Left ventricle myocardium inferior (tissue), 1 donor: ENCODE data around the gene OR2A12. TPM values are rescaled to one million over a fixed set of nuclear protein-coding genes. Genes with fewer than 3 reads are reported as not detected.

Source experiments
- DNase-seq: peaks from one replicate; pipeline ENCODE4 v3.0.0-alpha.2; 2020
- H3K27ac ChIP-seq: fragments of 200-600 bp; replicated peaks from 2 replicates; pipeline ENCODE4 v1.8.0; 2021
- H3K27me3 ChIP-seq: fragments of 200-600 bp; 2 replicates; pipeline ENCODE4 v1.8.0; 2021; ENCODE audit warnings: low read depth
- H3K36me3 ChIP-seq: fragments of 200-600 bp; 2 replicates; pipeline ENCODE4 v1.8.0; 2021
- H3K4me1 ChIP-seq: fragments of 200-600 bp; 2 replicates; pipeline ENCODE4 v1.8.0; 2021
- H3K4me3 ChIP-seq: fragments of 200-600 bp; 2 replicates; pipeline ENCODE4 v1.8.0; 2021; ENCODE audit warnings: mild to moderate bottlenecking, moderate library complexity
- H3K9me3 ChIP-seq: fragments of 200-600 bp; replicated peaks from 2 replicates; pipeline ENCODE4 v1.8.0; 2021
- intact Hi-C: fragments of 100-400 bp; cut with micrococcal nuclease; formaldehyde crosslinking; loops from one replicate; pipeline ENCODE4 v1.11.0; 2022
- total RNA-seq: library from RNA; stranded (reverse); fragmentation: NEBNext Ultra II Directional; extraction: Animal tissue kit (Norgen Biotek cat#: 25700); gene quantifications from one replicate; pipeline ENCODE4 v1.2.1, GENCODE V29; 2021
- TF ChIP-seq, protein P1 (sequence below): fragments of 200-600 bp; IDR thresholded peaks from 2 replicates; pipeline ENCODE4 v1.8.0; 2021; ENCODE audit warnings: antibody characterized with exemption, mild to moderate bottlenecking, borderline replicate concordance
- donor health status: DM: no; HTN: yes; CAD: no; lungs with severe emphysema.

Gene OR2A12
- total RNA-seq, 1 donor from 2014 or later, result not detected

DNA sequence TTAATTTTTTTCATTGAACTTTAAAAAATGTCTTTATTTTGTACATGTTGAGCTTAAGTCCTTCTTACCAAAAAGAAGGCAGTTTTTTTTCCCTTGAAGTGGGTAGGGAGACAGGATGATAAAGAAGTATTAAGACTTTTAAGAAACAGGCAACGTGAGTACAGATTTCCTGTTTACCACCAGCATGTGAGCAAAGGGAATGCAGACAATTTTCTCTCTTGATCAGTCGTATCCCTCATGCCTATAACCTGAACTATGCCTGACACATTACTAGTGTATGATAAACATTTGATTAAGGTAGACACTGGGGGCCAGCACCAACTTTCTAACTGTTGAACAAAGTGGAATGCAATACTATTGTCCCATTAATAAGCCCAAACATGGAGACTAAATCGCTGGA lies 14.5 kb downstream of the OR2A12 start:
- Histone ChIP-seq H3K27me3 (no peaks in the 10 kb centered on the region), H3K4me3 (no peak overlapping the region), H3K4me1 (no peaks in the 10 kb centered on the region), H3K9me3 (no peaks in the 10 kb centered on the region), H3K27ac (no peak overlapping the region), H3K36me3 (no peaks in the 10 kb centered on the region)
- intact Hi-C loops, result no loop called here
- TF ChIP-seq, protein P1, sequence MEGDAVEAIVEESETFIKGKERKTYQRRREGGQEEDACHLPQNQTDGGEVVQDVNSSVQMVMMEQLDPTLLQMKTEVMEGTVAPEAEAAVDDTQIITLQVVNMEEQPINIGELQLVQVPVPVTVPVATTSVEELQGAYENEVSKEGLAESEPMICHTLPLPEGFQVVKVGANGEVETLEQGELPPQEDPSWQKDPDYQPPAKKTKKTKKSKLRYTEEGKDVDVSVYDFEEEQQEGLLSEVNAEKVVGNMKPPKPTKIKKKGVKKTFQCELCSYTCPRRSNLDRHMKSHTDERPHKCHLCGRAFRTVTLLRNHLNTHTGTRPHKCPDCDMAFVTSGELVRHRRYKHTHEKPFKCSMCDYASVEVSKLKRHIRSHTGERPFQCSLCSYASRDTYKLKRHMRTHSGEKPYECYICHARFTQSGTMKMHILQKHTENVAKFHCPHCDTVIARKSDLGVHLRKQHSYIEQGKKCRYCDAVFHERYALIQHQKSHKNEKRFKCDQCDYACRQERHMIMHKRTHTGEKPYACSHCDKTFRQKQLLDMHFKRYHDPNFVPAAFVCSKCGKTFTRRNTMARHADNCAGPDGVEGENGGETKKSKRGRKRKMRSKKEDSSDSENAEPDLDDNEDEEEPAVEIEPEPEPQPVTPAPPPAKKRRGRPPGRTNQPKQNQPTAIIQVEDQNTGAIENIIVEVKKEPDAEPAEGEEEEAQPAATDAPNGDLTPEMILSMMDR, result no peak
- DNase-seq, result no peak

DNA sequence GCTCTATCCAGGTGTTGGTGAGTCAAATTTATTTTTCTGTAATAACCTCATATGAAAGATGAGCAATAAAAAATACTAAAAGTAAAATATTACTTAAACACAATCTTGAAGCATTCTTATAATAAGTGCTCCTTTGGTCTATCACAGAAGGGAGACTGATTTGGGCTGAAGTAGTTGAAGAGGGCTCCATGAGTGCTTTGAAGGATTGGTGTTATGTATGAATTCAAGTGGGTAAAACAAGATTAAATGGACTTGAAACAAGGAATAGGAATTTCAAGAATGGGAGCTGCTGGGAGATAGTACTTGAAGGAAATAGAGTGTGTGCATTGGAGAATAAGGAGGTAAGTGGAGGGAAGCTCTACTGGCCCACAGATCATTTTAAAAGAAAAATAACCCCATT lies 16.0 kb downstream of the OR2A12 start:
- Histone ChIP-seq H3K27me3 (no peaks in the 10 kb centered on the region), H3K36me3 (no peaks in the 10 kb centered on the region), H3K4me3 (no peak overlapping the region), H3K9me3 (no peaks in the 10 kb centered on the region), H3K4me1 (no peaks in the 10 kb centered on the region), H3K27ac (no peak overlapping the region)
- intact Hi-C loops, result no loop called here
- no peak for DNase-seq
- TF ChIP-seq, protein P1, result no peak

DNA sequence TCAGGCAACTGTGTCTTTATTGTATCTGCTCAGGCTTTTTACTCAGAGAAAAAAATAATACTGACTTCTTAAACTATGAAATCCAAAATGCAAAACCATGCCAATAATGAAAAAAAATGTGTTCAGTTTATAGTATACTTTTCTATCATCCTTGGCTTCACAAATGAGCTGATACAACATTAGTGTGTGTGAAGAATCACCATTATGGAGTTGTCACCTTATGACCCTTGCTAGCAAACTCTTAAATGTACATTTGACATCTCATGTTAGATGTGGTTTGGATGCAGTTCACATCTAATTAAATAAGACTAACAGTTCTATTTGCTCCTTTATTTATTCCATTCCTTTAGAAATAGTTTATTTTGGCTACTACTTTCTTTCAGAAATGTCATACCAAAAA lies 19.1 kb downstream of the OR2A12 start:
- no peaks in the 10 kb centered on the region for H3K4me1 ChIP-seq
- no peak overlapping the region for H3K4me3 ChIP-seq
- no peaks in the 10 kb centered on the region for H3K36me3 ChIP-seq
- TF ChIP-seq, protein P1, result no peak
- no peak for DNase-seq
- H3K9me3 ChIP-seq, result no peaks in the 10 kb centered on the region
- intact Hi-C loops, result no loop called here
- no peak overlapping the region for H3K27ac ChIP-seq
- no peaks in the 10 kb centered on the region for H3K27me3 ChIP-seq

DNA sequence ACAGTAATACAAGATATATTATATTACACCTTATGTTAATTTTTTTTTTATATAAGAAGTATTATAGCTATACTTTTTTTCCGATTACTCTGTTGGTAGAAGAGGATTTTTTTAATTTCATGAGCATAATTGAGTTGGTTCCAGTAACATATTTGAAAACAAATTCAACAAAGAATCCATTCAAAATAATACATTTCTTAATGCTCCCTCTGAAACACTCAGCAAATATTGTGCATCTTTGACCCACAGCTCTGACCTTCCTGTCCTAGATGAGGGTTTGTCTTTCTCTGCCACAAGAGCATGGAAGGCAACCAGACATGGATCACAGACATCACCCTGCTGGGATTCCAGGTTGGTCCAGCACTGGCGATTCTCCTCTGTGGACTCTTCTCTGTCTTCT lies 23.2 kb downstream of the OR2A12 start, which contains the start of gene OR2A2:
Gene OR2A2 (plus strand): TSS at position 301 of the 400 bp plus-strand sequence. CDS start 0 bp downstream, at position 301.
- no peak within 1 kb of the TSS for H3K27ac ChIP-seq
- no peaks in the 10 kb centered on the region for H3K27me3 ChIP-seq
- H3K4me1 ChIP-seq, result no peaks in the 10 kb centered on the region
- H3K36me3 ChIP-seq, result no peaks in the 10 kb centered on the region
- DNase-seq, result no peak
- H3K4me3 ChIP-seq, result no peak within 1 kb of the TSS
- intact Hi-C loops, result no loop called here
- no peaks in the 10 kb centered on the region for H3K9me3 ChIP-seq
- TF ChIP-seq, protein P1, result no peak

DNA sequence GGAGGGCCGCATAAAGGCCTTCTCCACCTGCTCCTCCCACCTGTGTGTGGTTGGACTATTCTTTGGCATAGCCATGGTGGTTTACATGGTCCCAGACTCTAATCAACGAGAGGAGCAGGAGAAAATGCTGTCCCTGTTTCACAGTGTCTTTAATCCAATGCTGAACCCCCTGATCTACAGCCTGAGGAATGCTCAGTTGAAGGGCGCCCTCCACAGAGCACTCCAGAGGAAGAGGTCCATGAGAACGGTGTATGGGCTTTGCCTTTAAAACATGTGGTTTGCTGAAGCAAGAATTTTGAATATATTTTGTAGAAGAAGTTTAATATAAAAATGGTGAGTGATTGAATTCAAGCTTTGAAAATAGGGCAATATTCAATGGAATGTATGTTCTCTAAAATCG lies 24.2 kb downstream of the OR2A12 start:
- Histone ChIP-seq H3K4me1 (no peaks in the 10 kb centered on the region), H3K36me3 (no peaks in the 10 kb centered on the region), H3K27ac (no peak overlapping the region), H3K27me3 (no peaks in the 10 kb centered on the region), H3K4me3 (no peak overlapping the region), H3K9me3 (no peaks in the 10 kb centered on the region)
- intact Hi-C loops, result no loop called here
- TF ChIP-seq, protein P1, result no peak
- no peak for DNase-seq

DNA sequence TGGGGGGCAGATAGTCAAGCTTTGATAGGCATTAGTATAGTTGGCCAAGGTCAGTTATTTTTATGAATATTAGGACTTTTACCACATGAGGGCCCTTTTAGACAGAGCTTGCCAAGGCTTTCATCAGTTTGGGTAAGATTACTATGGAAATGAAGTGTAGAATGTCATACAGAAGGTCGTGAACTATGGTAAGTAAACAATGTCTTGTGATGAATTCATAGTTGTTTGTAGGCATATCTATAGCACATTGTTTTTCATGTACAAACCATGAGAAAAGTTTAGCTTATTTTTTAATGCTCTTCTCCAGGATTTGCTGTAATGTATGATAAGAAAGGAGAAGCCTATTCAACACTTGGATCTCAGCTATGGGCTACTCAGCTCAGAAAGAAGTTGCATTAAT lies 27.6 kb downstream of the OR2A12 start:
- intact Hi-C loops, result no loop called here
- Histone ChIP-seq H3K4me1 (no peaks in the 10 kb centered on the region), H3K27me3 (no peaks in the 10 kb centered on the region), H3K4me3 (no peak overlapping the region), H3K36me3 (no peaks in the 10 kb centered on the region), H3K9me3 (no peaks in the 10 kb centered on the region), H3K27ac (no peak overlapping the region)
- DNase-seq, result no peak
- TF ChIP-seq, protein P1, result no peak
